ENCODE results near the gene FBN1.

DNA sequence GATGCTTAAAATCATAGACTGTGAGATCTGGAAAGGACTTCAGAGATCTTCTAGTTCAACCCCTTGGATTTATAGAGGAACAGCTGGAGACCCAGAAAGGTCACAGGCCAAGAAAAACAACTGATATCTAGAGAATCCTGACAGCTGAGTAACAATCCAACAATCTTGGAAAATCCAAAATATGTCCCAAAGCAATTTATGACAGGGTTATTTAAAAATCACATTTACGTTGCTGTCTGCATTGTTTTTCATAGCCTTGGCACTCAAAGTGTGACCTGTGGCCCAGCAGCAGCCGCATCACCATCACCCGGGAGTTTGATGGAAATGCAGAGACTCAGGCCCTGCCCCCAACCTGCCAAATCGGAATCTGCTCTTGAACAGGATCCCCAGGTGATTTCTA lies 78.8 kb downstream of the FBN1 start:
- TF ChIP-seq RFX5 (IDR thresholded peaks at IDR 0.05) (no peak), POLR2A (IDR thresholded peaks at IDR 0.05; ENCODE audit: low read length) (no peak), BHLHE40 (IDR thresholded peaks at IDR 0.05; ENCODE audit: low read depth, low read length) (no peak), ZFP36 (IDR thresholded peaks at IDR 0.05; ENCODE audit: borderline replicate concordance, partially characterized antibody) (no peak), HOXA7 (CRISPR knock-in tag; IDR thresholded peaks at IDR 0.05) (no peak), NFE2L2 (conservative IDR thresholded peaks at IDR 0.05; ENCODE audit: low read length) (no peak), SREBF2 (IDR thresholded peaks at IDR 0.05) (no peak), SMC3 (IDR thresholded peaks at IDR 0.05) (no peak), EP300 (IDR thresholded peaks at IDR 0.05) (no peak), TFCP2L1 (CRISPR knock-in tag; IDR thresholded peaks at IDR 0.05) (no peak), POLR2AphosphoS2 (conservative IDR thresholded peaks at IDR 0.05; ENCODE audit: low read length) (no peak)
- TF ChIP-seq, protein P1, sequence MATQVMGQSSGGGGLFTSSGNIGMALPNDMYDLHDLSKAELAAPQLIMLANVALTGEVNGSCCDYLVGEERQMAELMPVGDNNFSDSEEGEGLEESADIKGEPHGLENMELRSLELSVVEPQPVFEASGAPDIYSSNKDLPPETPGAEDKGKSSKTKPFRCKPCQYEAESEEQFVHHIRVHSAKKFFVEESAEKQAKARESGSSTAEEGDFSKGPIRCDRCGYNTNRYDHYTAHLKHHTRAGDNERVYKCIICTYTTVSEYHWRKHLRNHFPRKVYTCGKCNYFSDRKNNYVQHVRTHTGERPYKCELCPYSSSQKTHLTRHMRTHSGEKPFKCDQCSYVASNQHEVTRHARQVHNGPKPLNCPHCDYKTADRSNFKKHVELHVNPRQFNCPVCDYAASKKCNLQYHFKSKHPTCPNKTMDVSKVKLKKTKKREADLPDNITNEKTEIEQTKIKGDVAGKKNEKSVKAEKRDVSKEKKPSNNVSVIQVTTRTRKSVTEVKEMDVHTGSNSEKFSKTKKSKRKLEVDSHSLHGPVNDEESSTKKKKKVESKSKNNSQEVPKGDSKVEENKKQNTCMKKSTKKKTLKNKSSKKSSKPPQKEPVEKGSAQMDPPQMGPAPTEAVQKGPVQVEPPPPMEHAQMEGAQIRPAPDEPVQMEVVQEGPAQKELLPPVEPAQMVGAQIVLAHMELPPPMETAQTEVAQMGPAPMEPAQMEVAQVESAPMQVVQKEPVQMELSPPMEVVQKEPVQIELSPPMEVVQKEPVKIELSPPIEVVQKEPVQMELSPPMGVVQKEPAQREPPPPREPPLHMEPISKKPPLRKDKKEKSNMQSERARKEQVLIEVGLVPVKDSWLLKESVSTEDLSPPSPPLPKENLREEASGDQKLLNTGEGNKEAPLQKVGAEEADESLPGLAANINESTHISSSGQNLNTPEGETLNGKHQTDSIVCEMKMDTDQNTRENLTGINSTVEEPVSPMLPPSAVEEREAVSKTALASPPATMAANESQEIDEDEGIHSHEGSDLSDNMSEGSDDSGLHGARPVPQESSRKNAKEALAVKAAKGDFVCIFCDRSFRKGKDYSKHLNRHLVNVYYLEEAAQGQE (IDR thresholded peaks at IDR 0.05): no peak
- TF ChIP-seq, protein P2, sequence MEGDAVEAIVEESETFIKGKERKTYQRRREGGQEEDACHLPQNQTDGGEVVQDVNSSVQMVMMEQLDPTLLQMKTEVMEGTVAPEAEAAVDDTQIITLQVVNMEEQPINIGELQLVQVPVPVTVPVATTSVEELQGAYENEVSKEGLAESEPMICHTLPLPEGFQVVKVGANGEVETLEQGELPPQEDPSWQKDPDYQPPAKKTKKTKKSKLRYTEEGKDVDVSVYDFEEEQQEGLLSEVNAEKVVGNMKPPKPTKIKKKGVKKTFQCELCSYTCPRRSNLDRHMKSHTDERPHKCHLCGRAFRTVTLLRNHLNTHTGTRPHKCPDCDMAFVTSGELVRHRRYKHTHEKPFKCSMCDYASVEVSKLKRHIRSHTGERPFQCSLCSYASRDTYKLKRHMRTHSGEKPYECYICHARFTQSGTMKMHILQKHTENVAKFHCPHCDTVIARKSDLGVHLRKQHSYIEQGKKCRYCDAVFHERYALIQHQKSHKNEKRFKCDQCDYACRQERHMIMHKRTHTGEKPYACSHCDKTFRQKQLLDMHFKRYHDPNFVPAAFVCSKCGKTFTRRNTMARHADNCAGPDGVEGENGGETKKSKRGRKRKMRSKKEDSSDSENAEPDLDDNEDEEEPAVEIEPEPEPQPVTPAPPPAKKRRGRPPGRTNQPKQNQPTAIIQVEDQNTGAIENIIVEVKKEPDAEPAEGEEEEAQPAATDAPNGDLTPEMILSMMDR (IDR thresholded peaks at IDR 0.05): no peak
